ENCODE measurements around the gene NCAPG2. TPM values are rescaled to one million over a fixed set of nuclear protein-coding genes. Genes with fewer than 3 reads are reported as not detected.

The NCAPG2 gene
- total RNA-seq, 1 donor from 2014 or later: 46.1 TPM

DNA sequence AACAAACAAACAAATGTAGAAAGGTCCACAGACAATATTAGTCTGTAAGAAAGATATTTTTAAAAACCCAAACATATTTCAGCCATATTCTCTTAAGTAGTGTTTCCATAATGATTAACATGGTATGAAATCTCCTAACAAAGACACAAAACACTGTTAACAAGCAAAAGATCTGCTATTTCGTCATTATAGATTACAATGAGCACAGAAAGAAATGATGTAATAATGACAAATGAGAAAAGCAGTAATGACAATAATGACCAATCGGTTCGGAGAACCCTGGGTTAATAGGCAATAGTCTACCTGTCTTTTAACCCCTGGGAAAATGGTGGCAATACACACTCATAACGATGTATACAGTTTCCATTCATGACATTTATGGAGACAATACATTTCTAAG lies 39.5 kb upstream of the NCAPG2 start:
- DNase-seq (ENCODE audit: extremely low spot score, unreplicated experiment): no peak
- Mint-ChIP-seq H3K9me3 (no peaks in the 10 kb centered on the region), H3K36me3 (peaks cover 20% of the 10 kb centered on the region), H3K27ac (no peak overlapping the region), H3K4me3 (no peak overlapping the region), H3K27me3 (no peaks in the 10 kb centered on the region), H3K4me1 (ENCODE audit: unreplicated experiment) (no peaks in the 10 kb centered on the region)
- TF ChIP-seq, protein P1, sequence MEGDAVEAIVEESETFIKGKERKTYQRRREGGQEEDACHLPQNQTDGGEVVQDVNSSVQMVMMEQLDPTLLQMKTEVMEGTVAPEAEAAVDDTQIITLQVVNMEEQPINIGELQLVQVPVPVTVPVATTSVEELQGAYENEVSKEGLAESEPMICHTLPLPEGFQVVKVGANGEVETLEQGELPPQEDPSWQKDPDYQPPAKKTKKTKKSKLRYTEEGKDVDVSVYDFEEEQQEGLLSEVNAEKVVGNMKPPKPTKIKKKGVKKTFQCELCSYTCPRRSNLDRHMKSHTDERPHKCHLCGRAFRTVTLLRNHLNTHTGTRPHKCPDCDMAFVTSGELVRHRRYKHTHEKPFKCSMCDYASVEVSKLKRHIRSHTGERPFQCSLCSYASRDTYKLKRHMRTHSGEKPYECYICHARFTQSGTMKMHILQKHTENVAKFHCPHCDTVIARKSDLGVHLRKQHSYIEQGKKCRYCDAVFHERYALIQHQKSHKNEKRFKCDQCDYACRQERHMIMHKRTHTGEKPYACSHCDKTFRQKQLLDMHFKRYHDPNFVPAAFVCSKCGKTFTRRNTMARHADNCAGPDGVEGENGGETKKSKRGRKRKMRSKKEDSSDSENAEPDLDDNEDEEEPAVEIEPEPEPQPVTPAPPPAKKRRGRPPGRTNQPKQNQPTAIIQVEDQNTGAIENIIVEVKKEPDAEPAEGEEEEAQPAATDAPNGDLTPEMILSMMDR (conservative IDR thresholded peaks at IDR 0.05): no peak

DNA sequence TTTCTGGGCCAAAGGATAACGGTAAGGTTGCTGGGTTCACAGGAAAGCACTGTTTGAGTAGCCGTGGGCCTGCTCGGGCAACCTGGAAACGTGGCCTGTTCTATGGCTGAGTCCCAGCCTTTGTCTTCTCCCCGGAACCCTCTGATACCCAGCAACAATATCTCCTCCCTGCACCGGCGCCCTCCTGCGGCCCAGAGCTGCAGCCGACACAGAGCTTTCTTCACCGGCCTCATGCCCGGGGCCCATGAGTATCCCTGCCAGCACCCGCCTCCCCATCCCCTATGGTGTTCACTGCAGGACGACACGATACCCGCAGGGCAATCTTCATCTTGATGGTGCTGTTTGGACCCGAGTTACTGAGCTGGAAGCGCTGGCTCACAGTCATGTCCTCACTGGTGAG lies 38.6 kb upstream of the NCAPG2 start:
- Mint-ChIP-seq H3K9me3 (no peaks in the 10 kb centered on the region), H3K27ac (no peak overlapping the region), H3K4me3 (no peak overlapping the region), H3K4me1 (ENCODE audit: unreplicated experiment) (no peaks in the 10 kb centered on the region), H3K36me3 (peaks cover 20% of the 10 kb centered on the region), H3K27me3 (no peaks in the 10 kb centered on the region)
- TF ChIP-seq, protein P1 (conservative IDR thresholded peaks at IDR 0.05): no peak
- DNase-seq (ENCODE audit: extremely low spot score, unreplicated experiment): peak; percentile 54

DNA sequence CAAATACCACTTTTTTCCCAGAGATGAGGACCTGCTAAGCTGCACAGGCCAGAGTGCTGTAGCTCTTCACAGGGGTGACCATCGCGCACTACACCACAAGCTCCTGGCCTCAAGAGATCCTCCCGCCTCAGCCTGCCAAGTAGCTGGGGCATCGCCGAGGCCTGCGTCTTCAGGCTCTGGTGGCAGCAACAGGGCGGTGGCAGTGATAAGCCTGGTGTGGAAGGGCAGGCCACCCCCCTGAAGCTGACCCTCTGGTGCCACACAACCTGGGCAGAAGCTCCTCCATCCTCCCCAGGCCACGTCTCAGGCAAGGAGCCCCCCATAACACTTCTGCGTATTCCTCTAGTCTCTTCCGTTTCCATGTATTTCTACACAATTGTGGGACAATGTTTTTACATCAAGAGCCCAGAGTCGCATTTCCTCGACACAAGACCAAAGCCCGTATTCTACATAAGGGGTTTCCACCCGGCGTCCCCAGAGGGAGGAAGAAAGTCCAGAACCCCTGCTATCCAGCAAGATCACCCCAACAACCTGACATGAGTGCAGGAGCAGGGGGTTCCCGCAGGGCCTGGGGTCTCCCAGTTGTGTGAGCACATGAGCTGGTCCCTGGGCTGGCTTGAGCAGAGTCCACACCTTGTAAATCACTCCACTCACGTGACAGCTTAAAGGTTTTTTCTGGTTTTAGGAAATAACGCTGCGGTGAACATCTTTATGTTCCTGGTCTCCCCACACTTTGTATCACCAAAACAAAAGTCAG lies 37.6 kb upstream of the NCAPG2 start:
- Mint-ChIP-seq H3K27me3 (no peaks in the 10 kb centered on the region), H3K27ac (no peak overlapping the region), H3K9me3 (no peaks in the 10 kb centered on the region), H3K4me3 (no peak overlapping the region), H3K4me1 (ENCODE audit: unreplicated experiment) (no peaks in the 10 kb centered on the region), H3K36me3 (peaks cover 14% of the 10 kb centered on the region)
- TF ChIP-seq, protein P1 (conservative IDR thresholded peaks at IDR 0.05): no peak
- peak; percentile 43 for DNase-seq (ENCODE audit: extremely low spot score, unreplicated experiment)

DNA sequence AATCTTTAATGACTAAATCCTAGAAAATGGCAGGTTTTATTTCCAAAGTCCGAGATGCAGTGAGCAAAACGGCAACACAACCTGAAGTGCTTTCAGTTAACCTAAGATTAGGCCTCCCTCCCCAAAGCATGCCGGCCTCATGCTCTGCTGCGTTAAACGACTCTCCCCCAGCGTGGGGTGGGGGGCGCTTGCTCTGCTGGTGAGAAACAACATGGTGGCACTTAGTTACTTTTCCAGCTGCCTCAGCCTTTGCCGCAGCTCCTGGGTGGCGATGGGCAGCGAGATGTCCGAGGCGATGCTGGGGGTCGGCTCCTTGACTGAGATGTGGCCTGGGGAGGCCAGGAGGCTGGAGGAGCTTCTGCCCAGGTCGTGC lies 36.7 kb upstream of the NCAPG2 start:
- TF ChIP-seq, protein P1 (conservative IDR thresholded peaks at IDR 0.05): no peak
- Mint-ChIP-seq H3K4me3 (no peak overlapping the region), H3K36me3 (peaks cover 13% of the 10 kb centered on the region), H3K27ac (no peak overlapping the region), H3K4me1 (ENCODE audit: unreplicated experiment) (no peaks in the 10 kb centered on the region), H3K9me3 (no peaks in the 10 kb centered on the region), H3K27me3 (no peaks in the 10 kb centered on the region)
- peak; percentile 44 for DNase-seq (ENCODE audit: extremely low spot score, unreplicated experiment)

DNA sequence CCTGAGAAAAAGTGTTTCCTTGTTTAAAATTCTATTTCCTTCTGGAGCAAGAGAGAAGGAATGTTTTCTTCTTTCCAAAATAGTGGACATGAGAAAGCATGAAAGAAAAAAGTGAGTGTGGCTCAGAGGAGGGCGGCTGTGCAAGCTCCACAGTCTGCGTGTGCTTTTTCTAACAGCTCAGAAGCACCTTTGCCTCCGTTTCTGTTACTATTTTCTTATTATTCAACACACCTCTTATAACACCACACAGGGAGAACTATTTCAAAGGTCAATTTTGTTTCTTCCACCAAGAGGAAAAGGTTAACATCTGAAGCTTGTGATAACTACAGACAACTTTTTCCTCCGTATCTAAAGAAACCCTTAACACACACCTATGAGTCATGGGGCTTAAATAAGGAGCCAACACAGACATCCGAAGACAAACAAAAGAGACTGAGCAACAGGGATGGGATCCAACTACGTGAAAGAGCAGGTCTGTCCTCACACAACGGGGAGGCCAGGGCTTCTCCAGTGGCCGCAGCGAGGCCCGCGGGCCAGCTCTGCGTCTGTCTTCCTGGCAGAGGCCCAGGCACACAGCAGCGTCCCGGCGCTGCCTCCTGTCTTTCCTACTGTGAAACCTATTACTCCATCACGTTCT lies 36.2 kb upstream of the NCAPG2 start:
- DNase-seq (ENCODE audit: extremely low spot score, unreplicated experiment): no peak
- H3K27ac Mint-ChIP-seq: no peak overlapping the region
- no peaks in the 10 kb centered on the region for H3K4me1 Mint-ChIP-seq (ENCODE audit: unreplicated experiment)
- H3K27me3 Mint-ChIP-seq: no peaks in the 10 kb centered on the region
- no peak overlapping the region for H3K4me3 Mint-ChIP-seq
- no peaks in the 10 kb centered on the region for H3K9me3 Mint-ChIP-seq
- peaks cover 12% of the 10 kb centered on the region for H3K36me3 Mint-ChIP-seq
- TF ChIP-seq, protein P1 (conservative IDR thresholded peaks at IDR 0.05): no peak

Measured in type B pancreatic cell (in vitro differentiated cells).